Skeletal muscle tissue (tissue), 4 donors: ENCODE measurements around the gene MRC1. TPM values are rescaled to one million over a fixed set of nuclear protein-coding genes. Genes with fewer than 3 reads are reported as not detected.

ENCODE experiments used
- H3K27ac ChIP-seq: one replicate; pipeline ENCODE4 v1.7.0; 2013; ENCODE audit warnings: mild to moderate bottlenecking, low read depth, low read length, inconsistent platforms
- H3K27me3 ChIP-seq, 3 donors: one replicate each; pipeline ENCODE4 v1.7.0; 2013; ENCODE audit warnings: low read length in 3 of 3; ENCODE audit not compliant: control insufficient read depth in 3 of 3, insufficient read depth in 3 of 3
- H3K36me3 ChIP-seq, 3 donors: one replicate each; pipeline ENCODE4 v1.7.0; 2013; ENCODE audit warnings: low read length in 3 of 3; ENCODE audit not compliant: control insufficient read depth in 3 of 3, insufficient read depth in 3 of 3
- H3K4me1 ChIP-seq, 3 donors: one replicate each; pipeline ENCODE4 v1.7.0; 2013; ENCODE audit warnings: low read length in 3 of 3, mild to moderate bottlenecking in 3 of 3; ENCODE audit not compliant: control insufficient read depth in 3 of 3, insufficient read depth in 3 of 3
- H3K4me3 ChIP-seq, 3 donors: one replicate each; pipeline ENCODE4 v1.7.0; 2013; ENCODE audit warnings: low read length in 3 of 3
- H3K9ac ChIP-seq, 3 donors: one replicate each; pipeline ENCODE4 v1.7.0; 2013; ENCODE audit warnings: low read length in 3 of 3, mild to moderate bottlenecking in 3 of 3, moderate library complexity in 2 of 3, low read depth in 1 of 3
- H3K9me3 ChIP-seq, 3 donors: one replicate each; pipeline ENCODE4 v1.7.0; 2013; ENCODE audit warnings: low read length in 3 of 3; ENCODE audit not compliant: control insufficient read depth in 3 of 3
- total RNA-seq: library from RNA; depleted of rRNA; stranded (reverse); fragments of >200 nt; gene quantifications from one replicate; pipeline ENCODE4 v1.2.3, GENCODE V29; 2014
- donor health status: Osteomylitis.

Gene MRC1
- total RNA-seq, 1 donor from 2014 or later, result 27.1 TPM

DNA sequence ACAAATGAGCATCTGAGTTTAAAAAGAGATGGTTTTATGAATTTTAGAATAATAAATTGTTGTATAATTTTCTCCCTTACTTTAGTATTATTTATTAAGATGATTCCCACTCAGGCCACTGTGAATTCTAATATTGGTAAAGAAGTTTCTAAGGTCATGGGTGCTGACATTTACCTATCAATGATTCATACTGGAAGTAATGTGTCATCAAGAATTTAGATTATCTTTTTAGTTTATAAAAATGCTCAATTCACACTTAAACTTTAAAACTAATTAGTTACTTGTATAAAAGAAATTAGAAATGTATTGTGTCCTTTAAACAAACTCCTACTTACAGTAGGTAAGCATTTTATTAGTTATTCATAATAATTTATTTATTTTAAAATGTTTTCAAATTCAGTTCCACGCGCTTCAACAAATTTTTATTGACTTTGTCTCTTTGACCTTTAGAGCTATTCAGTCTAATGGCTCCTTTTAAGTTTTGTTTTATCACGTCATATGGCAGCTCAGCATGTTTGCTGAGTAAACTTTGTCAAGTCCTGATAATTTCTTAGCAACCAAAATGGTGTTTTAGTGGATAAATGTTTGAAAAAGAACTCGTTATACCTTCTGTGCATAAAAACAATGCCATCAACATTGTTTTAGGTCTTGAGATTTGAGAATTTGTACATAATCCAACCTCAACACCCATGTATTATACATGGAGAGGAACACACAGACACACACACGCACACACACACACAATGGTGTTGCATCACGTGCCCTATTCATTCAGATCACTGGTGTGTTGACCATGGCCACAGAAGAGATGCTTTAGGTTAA, 15.1 kb upstream of the MRC1 start:
- H3K4me3 ChIP-seq, result no peak overlapping the region
- no peaks in the 10 kb centered on the region for H3K4me1 ChIP-seq
- H3K27ac ChIP-seq, result no peak overlapping the region
- H3K27me3 ChIP-seq, result no peaks in the 10 kb centered on the region
- H3K36me3 ChIP-seq, result no peaks in the 10 kb centered on the region
- no peak overlapping the region for H3K9ac ChIP-seq
- no peaks in the 10 kb centered on the region for H3K9me3 ChIP-seq

GRCh38 chr10:17795083-17795482, 14.1 kb upstream of the MRC1 start:
- Histone ChIP-seq H3K4me1 (no peaks in the 10 kb centered on the region), H3K27me3 (no peaks in the 10 kb centered on the region), H3K9ac (no peak overlapping the region), H3K9me3 (no peaks in the 10 kb centered on the region), H3K36me3 (no peaks in the 10 kb centered on the region), H3K4me3 (no peak overlapping the region), H3K27ac (no peak overlapping the region)

DNA sequence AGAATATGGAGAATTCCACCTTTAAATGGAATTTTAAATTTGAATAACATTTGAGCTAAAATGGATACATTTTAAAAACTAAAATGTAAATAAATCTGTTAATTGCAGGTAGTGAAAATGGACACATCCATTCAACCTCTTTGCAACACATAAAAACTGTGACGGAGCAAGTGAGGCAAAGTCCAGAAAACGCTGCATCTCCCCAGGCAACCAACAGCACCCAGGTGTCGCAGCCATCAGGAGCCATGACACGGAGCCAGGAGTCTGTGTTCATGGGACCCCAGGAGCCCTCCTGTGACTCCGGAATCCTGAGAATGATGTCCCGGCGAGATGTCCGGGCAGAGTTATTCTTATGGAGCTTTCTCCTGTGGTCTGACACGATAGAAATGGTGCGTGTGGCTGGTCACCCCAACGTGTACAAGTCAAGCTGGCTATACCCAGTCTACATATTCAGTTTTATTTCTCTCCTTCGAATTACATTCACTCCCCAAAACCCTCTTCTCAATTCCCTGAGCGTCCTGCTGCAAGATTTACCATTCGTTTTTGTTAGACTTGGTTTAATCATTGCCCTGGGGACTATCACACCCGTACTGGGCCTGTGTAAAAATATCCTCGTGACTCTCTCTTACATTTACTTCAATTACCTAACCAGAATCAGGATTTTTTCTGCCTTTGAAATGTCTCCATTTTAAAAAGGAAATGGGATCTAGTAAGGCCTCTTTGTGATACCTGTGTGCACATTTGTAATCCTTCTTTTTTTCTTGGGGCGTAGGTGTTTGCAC, 13.1 kb upstream of the MRC1 start:
- H3K36me3 ChIP-seq, result no peaks in the 10 kb centered on the region
- H3K4me1 ChIP-seq, result no peaks in the 10 kb centered on the region

GRCh38 chr10:17801507-17801906, 7.6 kb upstream of the MRC1 start:
- Histone ChIP-seq H3K4me3 (no peak overlapping the region), H3K27me3 (no peaks in the 10 kb centered on the region), H3K27ac (no peak overlapping the region)

More for the DNA sequence above, 13.1 kb upstream of the MRC1 start:
- Histone ChIP-seq H3K9ac (no peak overlapping the region), H3K27ac (no peak overlapping the region), H3K4me3 (no peak overlapping the region), H3K9me3 (no peaks in the 10 kb centered on the region), H3K27me3 (no peaks in the 10 kb centered on the region)

DNA sequence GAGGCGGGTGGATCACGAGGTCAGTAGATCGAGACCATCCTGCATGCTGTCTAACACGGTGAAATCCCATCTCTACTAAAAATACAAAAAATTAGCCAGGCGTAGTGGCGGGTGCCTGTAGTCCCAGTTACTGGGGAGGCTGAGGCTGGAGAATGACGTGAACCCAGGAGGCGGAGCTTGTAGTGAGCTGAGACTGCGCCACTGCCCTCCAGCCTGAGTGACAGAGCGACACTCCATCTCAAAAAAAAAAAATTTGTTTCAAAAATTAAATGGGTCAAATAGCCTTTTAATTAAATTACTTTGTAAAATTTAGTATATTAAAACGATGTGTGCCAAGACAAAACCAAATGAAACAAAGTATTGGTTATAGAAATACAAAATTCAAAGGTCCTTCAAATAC, 6.8 kb upstream of the MRC1 start:
- Histone ChIP-seq H3K4me1 (no peaks in the 10 kb centered on the region), H3K36me3 (no peaks in the 10 kb centered on the region), H3K9ac (no peak overlapping the region), H3K4me3 (no peak overlapping the region), H3K27me3 (no peaks in the 10 kb centered on the region), H3K27ac (no peak overlapping the region), H3K9me3 (no peaks in the 10 kb centered on the region)

More at GRCh38 chr10:17801507-17801906, 7.6 kb upstream of the MRC1 start:
- Histone ChIP-seq H3K9me3 (no peaks in the 10 kb centered on the region), H3K36me3 (no peaks in the 10 kb centered on the region), H3K4me1 (no peaks in the 10 kb centered on the region), H3K9ac (no peak overlapping the region)

- Histone ChIP-seq H3K27me3 (no peaks in the 10 kb centered on the region), H3K4me1 (no peaks in the 10 kb centered on the region), H3K9ac (no peak overlapping the region), H3K27ac (no peak overlapping the region), H3K4me3 (no peak overlapping the region), H3K36me3 (no peaks in the 10 kb centered on the region), H3K9me3 (no peaks in the 10 kb centered on the region)
These were observed 6.2 kb upstream of the MRC1 start for GRCh38 chr10:17802976-17803375.

- Histone ChIP-seq H3K4me1 (no peaks in the 10 kb centered on the region), H3K36me3 (no peaks in the 10 kb centered on the region), H3K27me3 (no peaks in the 10 kb centered on the region), H3K4me3 (no peak overlapping the region), H3K9ac (no peak overlapping the region), H3K27ac (no peak overlapping the region), H3K9me3 (no peaks in the 10 kb centered on the region)
These were observed 3.8 kb upstream of the MRC1 start for GRCh38 chr10:17805330-17805729.

GRCh38 chr10:17805921-17806577, 3.1 kb upstream of the MRC1 start:
- no peak overlapping the region for H3K4me3 ChIP-seq
- no peaks in the 10 kb centered on the region for H3K4me1 ChIP-seq
- no peaks in the 10 kb centered on the region for H3K27me3 ChIP-seq
- no peak overlapping the region for H3K27ac ChIP-seq
- no peaks in the 10 kb centered on the region for H3K36me3 ChIP-seq
- H3K9ac ChIP-seq, result no peak overlapping the region
- no peaks in the 10 kb centered on the region for H3K9me3 ChIP-seq

DNA sequence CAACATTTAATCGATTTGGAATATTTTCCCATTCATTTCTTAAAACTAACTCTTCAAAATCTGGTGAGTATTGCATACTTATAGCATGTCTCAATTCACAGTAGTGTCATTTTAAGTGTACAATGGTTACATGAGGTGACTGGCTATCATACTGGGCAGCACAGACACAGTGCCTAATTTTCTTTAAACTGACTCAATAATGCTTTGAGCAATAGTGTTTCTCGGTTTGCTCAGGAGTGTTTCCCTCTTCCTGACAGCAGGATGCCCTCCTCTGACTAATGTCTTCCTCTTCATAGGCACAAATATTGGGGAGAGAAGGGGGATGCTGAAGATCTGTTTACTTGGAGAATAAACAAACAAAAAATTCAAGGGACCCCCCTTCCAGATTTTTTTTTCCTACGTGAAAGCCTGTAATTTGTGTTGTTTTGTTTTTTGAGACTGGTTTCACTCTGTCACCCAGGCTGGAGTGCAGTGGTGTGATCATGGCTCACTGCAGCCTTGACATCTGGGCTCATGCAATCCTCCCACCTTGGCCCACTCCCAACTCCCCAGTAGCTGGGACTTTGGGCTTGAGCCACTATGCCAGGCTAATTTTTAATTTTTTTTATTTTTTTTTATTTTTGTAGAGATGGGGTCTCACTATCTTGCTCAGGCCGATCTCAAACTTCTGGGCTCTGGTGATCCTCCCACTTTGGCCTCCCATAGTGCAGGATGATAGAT, 2.2 kb downstream of the MRC1 start:
- no peak overlapping the region for H3K4me3 ChIP-seq
- no peak overlapping the region for H3K27ac ChIP-seq
- H3K4me1 ChIP-seq, result no peaks in the 10 kb centered on the region
- H3K27me3 ChIP-seq, result peaks cover 0 to 2% (median 0%) of the 10 kb centered on the region in 3 donors
- H3K36me3 ChIP-seq, result no peaks in the 10 kb centered on the region
- H3K9me3 ChIP-seq, result no peaks in the 10 kb centered on the region
- no peak overlapping the region for H3K9ac ChIP-seq
